Epithelial cell of proximal tubule (primary cell): ENCODE results near the gene ALDH7A1. TPM values are rescaled to one million over a fixed set of nuclear protein-coding genes. Genes with fewer than 3 reads are reported as not detected.

Experiments used
- DNase-seq: peaks from one replicate; pipeline ENCODE4 v3.0.0-alpha.2; 2011; ENCODE audit warnings: low read depth
- H3K4me3 ChIP-seq: 2 replicates; pipeline ENCODE4 v1.5.1; 2011; ENCODE audit warnings: low read depth, mild to moderate bottlenecking, low read length
- total RNA-seq: library from RNA; depleted of rRNA; stranded (reverse); fragments of >200 nt; gene quantifications from 2 replicates; pipeline ENCODE4 v1.2.3, GENCODE V29; 2015
- TF ChIP-seq, protein P1 (sequence below): conservative IDR thresholded peaks from 2 replicates; pipeline ENCODE4 v1.5.1; 2012; ENCODE audit warnings: low read depth, mild to moderate bottlenecking, low read length

ALDH7A1 gene
- total RNA-seq, 1 donor from 2014 or later: 25.4 TPM

DNA sequence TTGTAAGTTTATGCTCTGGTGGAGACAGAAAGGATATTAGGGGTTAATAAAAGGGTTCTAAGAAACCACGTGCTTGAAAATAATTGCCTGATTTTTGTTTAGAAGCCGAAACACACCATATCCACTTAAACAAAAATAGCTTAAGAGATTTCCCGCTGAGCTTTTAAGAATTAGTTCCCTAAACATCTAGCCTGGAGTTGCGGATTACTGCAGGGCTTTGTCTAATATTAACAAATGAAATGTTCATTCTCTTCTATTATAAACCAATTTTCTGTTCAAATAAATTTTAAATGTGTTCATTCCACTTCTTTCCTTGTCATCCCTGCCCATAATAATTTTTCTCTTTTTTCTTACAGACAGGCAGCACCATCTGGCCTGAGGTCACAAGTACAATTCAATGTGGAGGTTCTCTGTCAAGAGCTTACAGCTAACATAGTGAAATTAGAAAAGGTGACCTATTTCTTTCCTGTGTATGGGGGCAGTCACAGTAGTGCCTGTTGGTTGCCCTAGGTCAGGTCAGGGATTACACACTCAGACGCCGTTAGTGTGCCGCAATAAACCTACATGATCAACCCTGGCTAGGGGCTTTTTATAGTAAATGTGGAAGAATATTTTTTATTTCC lies 106.5 kb downstream of the ALDH7A1 start:
- TF ChIP-seq, protein P1, sequence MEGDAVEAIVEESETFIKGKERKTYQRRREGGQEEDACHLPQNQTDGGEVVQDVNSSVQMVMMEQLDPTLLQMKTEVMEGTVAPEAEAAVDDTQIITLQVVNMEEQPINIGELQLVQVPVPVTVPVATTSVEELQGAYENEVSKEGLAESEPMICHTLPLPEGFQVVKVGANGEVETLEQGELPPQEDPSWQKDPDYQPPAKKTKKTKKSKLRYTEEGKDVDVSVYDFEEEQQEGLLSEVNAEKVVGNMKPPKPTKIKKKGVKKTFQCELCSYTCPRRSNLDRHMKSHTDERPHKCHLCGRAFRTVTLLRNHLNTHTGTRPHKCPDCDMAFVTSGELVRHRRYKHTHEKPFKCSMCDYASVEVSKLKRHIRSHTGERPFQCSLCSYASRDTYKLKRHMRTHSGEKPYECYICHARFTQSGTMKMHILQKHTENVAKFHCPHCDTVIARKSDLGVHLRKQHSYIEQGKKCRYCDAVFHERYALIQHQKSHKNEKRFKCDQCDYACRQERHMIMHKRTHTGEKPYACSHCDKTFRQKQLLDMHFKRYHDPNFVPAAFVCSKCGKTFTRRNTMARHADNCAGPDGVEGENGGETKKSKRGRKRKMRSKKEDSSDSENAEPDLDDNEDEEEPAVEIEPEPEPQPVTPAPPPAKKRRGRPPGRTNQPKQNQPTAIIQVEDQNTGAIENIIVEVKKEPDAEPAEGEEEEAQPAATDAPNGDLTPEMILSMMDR: no peak
- no peak overlapping the region for H3K4me3 ChIP-seq
- no peak for DNase-seq

GRCh38 chr5:126487596-126487995 lies 107.4 kb downstream of the ALDH7A1 start:
- TF ChIP-seq, protein P1: no peak
- no peak for DNase-seq
- no peak overlapping the region for H3K4me3 ChIP-seq

GRCh38 chr5:126486332-126486731 lies 108.7 kb downstream of the ALDH7A1 start:
- H3K4me3 ChIP-seq: no peak overlapping the region
- no peak for DNase-seq
- TF ChIP-seq, protein P1: no peak

GRCh38 chr5:126484253-126484652 lies 110.8 kb downstream of the ALDH7A1 start:
- DNase-seq: no peak
- no peak overlapping the region for H3K4me3 ChIP-seq
- TF ChIP-seq, protein P1: no peak

DNA sequence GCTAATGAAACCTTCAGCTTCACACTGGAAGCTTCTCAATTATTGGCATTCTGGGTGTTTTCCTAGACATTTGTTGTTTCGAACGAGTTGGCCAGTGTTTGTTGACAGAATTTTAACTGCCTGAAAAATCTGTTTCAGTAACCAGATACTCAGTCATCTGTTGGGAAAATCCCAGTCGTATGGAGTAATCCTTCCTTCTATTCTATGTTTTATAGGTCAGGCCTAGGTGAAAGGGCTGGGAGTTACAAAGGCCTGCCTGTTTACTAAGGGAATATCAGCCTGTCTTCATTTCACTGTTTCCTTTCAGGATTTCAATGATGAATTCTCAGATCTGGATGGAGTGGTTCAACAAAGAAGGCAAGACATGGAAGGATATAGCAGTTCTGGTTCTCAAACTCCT lies 111.9 kb downstream of the ALDH7A1 start:
- TF ChIP-seq, protein P1: no peak
- H3K4me3 ChIP-seq: no peak overlapping the region
- no peak for DNase-seq

DNA sequence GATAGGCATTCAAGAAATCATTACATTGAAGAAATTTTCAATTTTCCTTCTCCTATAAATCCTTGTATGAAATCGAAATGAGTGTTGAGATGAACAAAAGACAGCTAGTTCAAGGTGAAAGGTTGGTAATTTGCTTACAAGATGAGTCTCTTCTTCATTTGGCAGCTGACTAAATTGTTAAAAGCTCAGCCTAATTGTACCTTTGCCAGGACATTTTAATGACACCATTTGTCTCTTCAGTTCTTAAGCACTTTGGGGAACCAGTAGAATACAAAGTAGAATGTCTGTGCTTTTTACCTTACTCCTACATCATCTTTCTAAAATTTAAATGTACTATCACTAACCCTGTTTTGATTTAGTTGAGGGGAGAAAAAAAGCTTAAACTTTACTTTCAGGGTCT lies 112.4 kb downstream of the ALDH7A1 start:
- H3K4me3 ChIP-seq: no peak overlapping the region
- TF ChIP-seq, protein P1: no peak
- no peak for DNase-seq

GRCh38 chr5:126481243-126481642 lies 113.8 kb downstream of the ALDH7A1 start:
- TF ChIP-seq, protein P1: no peak
- no peak for DNase-seq
- H3K4me3 ChIP-seq: no peak overlapping the region
